GM20000 (cell line): Measurements from ENCODE around the gene IL13RA2.

ENCODE experiments used
- DNase-seq: peaks from one replicate; pipeline ENCODE4 v3.0.0; 2012; ENCODE audit warnings: low spot score
- TF ChIP-seq, protein P1 (sequence below): IDR thresholded peaks from 2 replicates; pipeline ENCODE4 v1.5.1; 2012; ENCODE audit warnings: mild to moderate bottlenecking, control low read depth; ENCODE audit errors: extremely low read depth, missing control alignments

Gene IL13RA2

DNA sequence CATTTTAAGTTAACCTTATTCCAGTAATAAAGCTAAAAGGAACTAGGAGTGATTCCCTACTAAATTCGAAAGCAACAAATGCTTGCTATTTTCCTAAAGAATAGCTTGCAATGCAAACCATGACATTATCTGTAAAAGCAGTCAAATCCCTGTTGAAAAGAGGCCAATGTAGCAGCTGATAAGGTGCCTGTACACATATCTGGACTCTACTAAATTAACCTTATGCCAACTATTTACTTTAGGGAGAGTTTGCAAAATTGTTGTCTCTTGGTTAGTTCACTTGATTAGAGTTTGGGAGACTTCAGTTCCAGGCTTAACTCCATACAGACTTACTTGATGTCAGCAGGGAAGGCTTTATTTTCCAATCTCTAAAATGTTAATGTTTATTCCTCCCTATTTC is 6.0 kb downstream of the IL13RA2 start:
- DNase-seq, result no peak
- TF ChIP-seq, protein P1, sequence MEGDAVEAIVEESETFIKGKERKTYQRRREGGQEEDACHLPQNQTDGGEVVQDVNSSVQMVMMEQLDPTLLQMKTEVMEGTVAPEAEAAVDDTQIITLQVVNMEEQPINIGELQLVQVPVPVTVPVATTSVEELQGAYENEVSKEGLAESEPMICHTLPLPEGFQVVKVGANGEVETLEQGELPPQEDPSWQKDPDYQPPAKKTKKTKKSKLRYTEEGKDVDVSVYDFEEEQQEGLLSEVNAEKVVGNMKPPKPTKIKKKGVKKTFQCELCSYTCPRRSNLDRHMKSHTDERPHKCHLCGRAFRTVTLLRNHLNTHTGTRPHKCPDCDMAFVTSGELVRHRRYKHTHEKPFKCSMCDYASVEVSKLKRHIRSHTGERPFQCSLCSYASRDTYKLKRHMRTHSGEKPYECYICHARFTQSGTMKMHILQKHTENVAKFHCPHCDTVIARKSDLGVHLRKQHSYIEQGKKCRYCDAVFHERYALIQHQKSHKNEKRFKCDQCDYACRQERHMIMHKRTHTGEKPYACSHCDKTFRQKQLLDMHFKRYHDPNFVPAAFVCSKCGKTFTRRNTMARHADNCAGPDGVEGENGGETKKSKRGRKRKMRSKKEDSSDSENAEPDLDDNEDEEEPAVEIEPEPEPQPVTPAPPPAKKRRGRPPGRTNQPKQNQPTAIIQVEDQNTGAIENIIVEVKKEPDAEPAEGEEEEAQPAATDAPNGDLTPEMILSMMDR, result no peak

DNA sequence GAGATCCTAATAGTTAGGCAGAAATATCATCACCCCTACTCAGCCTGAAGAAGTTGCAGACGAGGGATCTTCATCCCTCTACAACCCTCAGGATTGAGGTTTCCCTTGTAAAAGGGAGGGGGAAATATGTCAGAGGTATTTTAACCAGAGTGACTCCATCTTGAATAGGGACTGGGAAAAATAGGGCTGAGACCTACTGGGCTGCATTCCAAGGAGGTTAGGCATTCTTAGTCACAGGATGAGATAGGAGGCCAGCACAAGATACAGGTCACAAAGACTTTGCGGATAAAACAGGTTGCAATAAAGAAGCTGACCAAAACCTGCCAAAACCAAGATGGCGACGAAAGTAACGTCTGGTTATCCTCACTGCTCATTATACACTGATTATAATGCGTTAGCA is 17.5 kb downstream of the IL13RA2 start:
- no peak for DNase-seq
- TF ChIP-seq, protein P1, result no peak

DNA sequence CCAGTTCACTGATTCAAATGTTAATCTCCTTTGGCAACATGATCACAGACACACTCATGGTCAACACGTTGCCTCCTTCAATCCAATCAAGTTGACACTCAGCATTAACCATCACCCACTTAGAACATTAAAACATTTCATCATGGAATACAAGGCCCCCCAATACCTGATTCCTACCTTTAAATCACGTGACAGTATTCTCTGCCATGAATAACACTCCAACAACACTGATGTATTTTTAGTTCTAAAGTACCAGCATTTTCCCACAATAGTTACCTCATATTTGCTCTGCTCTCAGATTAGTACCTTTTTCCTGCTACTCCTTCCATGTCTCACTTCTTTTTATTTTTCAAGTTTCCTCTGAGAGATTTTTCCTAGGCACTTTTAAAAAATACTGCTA is 19.6 kb downstream of the IL13RA2 start:
- TF ChIP-seq, protein P1, result no peak
- no peak for DNase-seq

DNA sequence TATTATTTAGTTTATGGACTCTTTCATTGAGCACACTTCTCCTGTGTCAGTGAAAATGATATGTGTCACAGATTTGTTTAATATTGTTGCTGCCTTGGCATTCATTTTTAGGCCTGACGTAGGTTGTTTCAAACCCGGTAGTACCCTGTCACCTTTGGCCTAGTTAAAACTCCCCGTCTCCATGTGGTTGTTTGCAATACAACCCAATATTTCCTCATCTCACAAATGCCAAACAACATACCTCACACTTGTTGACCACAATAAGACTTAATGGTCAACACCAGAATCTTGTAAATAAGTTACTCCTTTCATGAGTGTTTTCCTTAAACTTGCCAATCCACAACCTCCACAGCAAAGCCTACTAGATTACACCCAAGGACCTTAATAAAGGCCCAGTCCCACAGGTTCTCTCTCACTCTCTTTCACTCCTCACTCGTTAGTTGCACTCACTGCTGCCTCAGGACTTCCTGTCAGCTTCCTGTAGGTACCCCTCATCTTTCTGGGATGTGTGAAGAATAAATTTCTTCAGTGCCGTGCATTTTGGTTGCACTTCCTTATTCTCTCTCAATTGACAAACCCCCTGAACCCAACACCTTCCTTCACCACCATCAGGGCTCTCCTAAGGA is 31.3 kb downstream of the IL13RA2 start:
- no peak for DNase-seq
- TF ChIP-seq, protein P1, result no peak

DNA sequence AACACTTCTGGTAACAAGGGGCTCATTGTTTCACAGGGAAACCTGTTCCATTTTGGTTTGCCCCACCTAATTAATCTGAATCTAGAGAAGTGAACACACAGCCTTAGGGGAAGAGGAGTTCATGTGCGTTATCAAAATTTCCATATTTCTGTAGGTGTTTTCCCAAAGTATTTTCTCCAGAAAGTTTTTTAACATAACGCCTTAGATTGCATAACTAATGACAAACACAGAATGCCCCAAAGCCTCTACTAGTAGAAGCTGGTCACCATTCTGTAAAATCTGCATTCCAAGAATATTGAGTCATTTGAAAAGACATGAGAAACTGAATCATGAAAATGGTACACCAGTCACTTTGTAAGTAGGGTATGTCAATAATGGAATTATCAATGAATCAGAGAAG is 41.1 kb downstream of the IL13RA2 start:
- DNase-seq, result no peak
- TF ChIP-seq, protein P1, result no peak

DNA sequence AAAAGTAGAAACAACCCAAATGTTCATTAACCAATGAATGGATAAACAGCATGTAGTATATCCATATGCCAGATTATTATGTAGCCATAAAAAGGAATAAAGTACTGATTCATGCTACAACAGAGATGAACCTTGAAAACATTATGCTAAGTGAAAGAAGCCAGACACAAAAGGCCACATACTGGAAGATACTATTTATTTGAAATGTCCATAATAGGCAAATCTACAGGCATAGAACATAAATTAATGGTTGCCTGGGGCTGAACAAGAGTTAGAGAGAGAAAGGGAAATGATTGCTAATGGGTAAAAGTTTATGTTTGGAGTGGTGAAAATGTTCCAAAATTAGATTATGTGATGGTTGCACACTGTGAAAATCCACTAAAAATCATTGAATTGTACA is 44.4 kb downstream of the IL13RA2 start:
- TF ChIP-seq, protein P1, result no peak

DNA sequence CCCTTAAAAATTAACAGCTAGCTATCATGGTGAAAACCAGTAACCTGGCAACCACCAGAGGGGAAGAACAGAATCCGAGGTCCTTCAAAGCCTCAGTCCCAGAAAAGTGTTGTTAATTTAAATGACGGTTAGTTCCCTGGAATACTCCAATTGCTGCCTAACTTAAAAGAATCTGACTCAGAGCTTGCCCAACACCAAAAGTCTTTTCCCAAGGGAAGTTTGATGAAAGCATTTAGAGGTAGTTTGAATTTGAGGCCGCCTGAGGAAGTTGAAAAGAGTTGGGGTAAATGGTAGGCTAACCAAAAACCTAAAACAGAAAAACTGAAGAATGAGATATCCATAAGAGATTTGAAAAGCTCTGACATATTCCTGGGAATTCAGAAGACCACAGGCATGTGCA is 46.6 kb downstream of the IL13RA2 start:
- TF ChIP-seq, protein P1, result no peak
- no peak for DNase-seq

More for the DNA sequence above, 44.4 kb downstream of the IL13RA2 start:
- no peak for DNase-seq
